HPDE6-E6E7 (cell line): ENCODE results near the gene DBR1.

Source experiments
- DNase-seq: peaks from one replicate; pipeline ENCODE4 v3.0.0; 2011; ENCODE audit warnings: missing footprints; ENCODE audit errors: extremely low spot score

Gene DBR1

GRCh38 chr3:138174421-138175131 lies at the start of gene DBR1:
Gene DBR1, minus strand, starts transcription at chr3:138174921. Its CDS starts 126 bp downstream, at chr3:138174795.
- DNase-seq: peak; percentile 79

- no peak for DNase-seq
Observed at GRCh38 chr3:138222942-138223287, 48.2 kb upstream of the DBR1 start.

DNA sequence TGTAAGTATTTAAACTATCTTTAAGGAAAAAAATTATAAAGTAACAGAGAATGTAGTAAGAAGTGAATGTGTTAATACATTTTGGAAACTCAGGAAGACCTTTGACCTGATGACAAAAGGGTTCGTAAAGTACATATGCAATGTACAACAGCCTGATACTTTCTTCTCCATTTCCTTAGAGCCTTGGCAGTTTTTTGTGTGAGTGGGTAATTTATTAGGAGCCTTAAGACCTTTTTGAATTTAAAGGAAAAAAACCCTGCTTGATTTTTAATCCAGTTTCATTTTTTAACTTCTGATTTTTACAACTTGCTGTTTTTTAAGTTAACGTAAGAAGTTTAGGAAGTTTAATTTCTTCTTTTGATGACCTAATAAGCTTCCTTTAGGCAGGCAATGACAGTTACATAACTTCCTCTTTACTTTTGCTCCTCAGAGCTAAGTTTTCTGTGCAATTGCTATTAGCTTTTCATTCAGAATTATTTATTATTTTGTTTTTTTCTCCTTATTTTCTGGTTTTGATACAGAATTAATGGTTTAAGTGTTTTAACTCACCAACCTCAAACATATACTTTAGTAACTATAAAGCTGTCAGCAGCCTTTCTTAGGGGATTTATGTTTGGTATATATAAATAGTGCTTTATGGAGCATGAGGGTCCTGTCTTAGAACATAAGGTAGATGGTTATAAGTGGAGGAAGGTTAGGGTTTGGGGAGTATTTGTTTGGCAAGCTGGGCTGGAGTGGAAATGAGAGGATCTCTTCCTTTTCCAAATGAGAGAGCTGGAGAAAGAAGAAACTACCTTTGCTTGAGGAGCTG lies 47.6 kb upstream of the DBR1 start:
- DNase-seq: no peak

GRCh38 chr3:138220788-138221187 lies 46.1 kb upstream of the DBR1 start:
- DNase-seq: no peak

GRCh38 chr3:138220242-138220641 lies 45.5 kb upstream of the DBR1 start:
- no peak for DNase-seq

GRCh38 chr3:138219255-138219654 lies 44.5 kb upstream of the DBR1 start:
- no peak for DNase-seq

- DNase-seq: no peak
Observed at GRCh38 chr3:138213398-138214085, 38.8 kb upstream of the DBR1 start.

DNA sequence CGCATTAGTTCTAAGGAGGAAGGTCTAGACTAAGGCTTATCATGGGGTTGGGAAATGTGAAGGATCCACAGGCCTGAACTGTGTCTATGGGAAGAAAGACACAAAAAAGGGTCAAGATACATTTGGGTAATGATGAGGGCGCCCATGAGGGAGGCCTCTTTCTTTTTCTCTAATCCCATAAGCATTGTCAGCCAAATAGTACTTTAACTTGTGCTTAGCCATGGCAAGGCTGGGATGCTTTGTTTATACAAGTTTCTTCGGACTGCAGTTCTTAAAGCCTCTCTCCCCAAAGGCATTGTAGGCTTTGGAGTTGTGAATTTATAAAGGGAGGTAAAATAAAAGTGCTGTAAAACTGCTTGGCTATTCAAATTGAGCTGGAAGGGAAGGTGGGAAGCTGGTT lies 35.8 kb upstream of the DBR1 start:
- no peak for DNase-seq

DNA sequence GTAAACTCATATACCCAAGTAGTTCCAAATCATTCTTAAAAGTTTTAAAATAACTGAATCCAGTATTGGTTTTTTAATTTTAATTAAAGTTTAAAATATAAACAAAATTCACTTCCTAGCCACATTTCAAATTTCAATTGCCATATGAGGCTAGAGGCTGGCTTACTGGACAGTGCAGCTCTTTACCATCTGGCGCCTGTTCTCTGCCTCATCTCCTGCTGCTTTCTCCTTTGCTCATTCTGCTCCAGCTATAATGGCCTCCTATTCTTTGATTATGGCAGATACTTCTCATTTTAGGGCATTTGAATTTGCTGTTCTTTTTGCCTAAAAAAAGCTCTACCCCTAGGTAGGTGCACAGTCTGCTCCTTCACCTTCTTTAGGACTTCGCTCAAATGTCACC lies 31.5 kb upstream of the DBR1 start:
- DNase-seq: no peak

DNA sequence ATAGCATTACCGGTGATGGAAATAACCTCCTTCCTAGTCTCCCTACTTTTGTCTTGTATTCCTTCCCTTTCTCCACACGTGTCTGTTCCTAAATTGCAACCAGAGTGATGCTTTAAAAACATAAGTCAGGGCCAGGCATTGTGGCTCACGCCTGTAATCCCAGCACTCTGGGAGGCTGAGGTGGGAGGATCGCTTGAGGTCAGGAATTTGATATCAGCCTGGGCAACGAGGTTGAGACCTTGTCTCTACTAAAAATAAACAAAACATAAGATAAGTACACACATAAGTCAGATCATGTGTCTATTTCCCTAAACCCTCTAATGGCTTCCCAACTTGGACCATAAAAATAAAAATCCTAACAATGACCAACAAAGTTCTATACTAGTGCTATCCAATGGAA lies 30.8 kb upstream of the DBR1 start:
- DNase-seq: no peak

GRCh38 chr3:138203938-138204337 lies 29.2 kb upstream of the DBR1 start:
- DNase-seq: no peak

DNA sequence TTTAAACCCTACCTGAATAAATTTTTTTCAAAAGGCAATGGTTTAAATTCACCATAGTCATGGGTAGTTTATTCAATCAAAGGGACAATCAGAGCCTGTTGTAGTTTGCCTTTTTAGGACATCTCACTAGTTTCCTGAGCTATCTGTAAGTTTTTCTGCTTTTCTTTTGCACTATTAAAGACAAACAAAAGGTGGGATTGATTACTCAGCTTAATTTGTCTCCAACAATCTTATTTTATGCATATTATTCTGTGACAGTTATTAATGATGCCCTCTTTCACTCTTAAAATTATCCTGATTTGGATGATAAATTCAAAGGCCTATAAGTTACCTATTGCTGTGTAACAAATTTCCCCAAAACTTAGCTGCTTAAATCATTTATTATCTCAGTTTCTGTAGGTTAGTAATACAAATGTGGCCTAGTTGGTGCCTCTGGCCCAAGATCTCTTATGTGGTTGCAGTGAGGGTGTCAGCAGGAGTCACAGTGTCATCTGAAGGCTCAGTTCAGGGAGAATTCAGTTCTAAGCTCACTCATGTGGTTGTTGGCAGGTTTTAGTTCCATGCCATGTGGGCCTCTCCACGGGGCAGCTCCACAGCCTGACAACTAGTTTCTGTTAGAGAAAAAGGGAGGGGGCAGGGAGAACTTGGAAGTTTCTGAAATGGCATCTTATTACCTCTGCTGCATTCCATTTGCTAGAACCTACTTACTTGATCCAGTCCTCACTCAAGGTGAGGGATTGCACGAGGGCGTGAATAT lies 28.4 kb upstream of the DBR1 start:
- DNase-seq: no peak

- no peak for DNase-seq
Observed at GRCh38 chr3:138200424-138200823, 25.7 kb upstream of the DBR1 start.

- DNase-seq: no peak
Observed at GRCh38 chr3:138199851-138200250, 25.1 kb upstream of the DBR1 start.

DNA sequence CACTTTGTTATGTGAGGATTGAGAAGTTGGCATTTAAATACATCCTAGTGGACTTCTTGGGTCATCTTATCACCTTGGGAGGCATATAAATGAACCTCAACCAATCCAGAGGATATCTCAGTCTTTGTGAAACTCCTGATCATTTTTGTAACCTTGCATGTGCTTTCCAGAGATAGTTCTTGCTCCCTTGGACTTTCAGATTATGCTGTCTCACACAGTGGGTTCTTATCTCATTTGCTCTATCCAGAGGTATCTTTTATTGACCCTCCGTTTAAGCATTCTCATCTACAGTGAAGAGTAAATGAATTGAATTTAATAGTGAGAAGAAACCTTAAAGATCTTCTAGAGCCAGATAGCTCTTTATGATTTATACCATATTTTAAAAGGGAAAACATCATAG lies 22.8 kb upstream of the DBR1 start:
- DNase-seq: no peak

DNA sequence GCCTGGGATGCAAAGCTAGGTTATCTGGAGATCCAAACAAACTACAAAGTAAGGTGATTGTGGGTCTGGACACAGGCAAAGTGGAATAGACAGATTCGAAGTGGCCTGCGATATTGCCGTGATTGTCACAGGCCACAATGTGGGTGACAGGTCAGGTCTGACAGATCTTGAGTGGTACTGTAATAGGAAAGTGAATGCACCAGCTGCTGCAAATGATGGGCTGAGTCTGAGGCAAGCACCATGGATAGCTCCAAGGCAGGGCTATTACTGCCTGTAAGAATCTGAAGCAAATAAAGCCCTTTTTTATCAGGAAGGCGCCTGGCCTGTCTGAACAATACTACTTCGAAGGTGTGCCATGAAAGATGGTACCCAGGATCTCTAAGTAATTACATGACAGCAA lies 22.3 kb upstream of the DBR1 start:
- peak; percentile 31 for DNase-seq

- DNase-seq: no peak
Observed at GRCh38 chr3:138196023-138196422, 21.3 kb upstream of the DBR1 start.

- DNase-seq: no peak
Observed at GRCh38 chr3:138195481-138195880, 20.8 kb upstream of the DBR1 start.

DNA sequence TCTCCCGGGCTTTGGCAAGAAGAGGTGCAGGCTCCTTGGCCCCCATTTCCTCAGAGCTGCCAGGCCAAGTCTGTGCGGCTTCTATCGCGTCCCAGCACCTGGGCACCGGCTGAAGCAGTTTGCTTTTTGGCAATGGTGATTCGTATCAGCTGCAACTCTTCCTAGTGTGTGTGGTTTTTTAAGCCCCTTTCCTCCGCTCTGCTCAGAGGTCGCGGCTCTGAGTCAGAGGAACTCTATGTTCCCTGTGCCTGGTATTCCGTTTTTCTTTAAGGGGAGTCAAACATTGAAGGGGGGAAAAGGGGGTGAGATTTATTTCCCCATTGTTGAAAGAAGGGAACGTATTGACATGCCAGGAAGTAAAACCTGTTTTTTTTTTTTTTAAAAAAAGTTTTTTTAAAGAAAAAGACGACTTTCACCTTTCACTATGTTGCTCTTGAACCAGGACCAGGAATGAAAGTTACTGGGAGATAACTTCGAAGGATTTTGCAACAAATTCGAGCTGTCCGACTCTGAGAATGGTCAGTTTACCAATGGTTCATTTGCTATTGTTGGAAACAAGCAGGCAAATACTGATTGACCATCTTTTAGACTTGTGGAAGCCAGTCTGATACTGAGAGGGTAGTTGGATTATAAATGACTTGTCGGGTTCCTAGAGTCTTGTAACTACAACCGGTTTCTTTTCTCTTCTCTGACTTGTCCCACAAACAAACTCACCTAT lies 13.5 kb upstream of the DBR1 start:
- peak; percentile 33 for DNase-seq

- peak; percentile 33 for DNase-seq
Observed at GRCh38 chr3:138187296-138188012, 12.7 kb upstream of the DBR1 start, which contains the start of gene ARMC8. Gene ARMC8, plus strand, starts transcription at chr3:138187301. Its CDS starts 254 bp downstream, at chr3:138187555.
